Vagina (tissue), 2 donors: ENCODE measurements around the gene RPL18.

Experiments
- POLR2AphosphoS5 ChIP-seq, 2 donors: sonication (generic); formaldehyde crosslinking; IDR thresholded peaks; one replicate each; pipeline ENCODE4 v1.9.0; 2017; ENCODE audit warnings: antibody characterized with exemption in 2 of 2, mild to moderate bottlenecking in 2 of 2, low read depth in 1 of 2; ENCODE audit not compliant: insufficient read depth in 1 of 2
- TF ChIP-seq, protein P1 (sequence below), 3 experiments: fragments of 450-650 bp in 2 of 3; fragments of 200-600 bp in 1 of 3; sonication (generic) in 1 of 3; IDR thresholded peaks; one replicate each; pipeline ENCODE4 v1.5.1; 2017 to 2019; ENCODE audit warnings: antibody characterized with exemption in 3 of 3, mild to moderate bottlenecking in 2 of 3, moderate library complexity in 2 of 3

DNA sequence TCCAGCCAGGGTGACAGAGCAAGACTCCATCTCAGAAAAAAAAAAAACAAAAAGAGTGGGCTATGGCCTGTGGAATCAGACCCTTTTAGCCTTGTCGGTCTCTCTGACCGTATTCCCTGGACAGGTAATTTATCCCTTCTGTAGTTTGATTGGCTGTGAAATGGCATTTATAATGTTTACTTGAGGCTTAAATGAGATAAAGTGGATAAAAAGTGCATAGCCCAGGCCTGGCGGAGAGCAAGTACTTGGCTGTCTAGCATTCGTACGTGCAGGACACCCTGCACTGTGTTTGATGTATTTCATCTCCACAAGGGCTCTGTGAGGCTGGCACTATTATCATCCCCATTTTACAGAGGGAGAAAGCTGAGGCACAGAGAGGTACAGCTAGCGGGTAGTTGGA is 46.8 kb upstream of the RPL18 start:
- TF ChIP-seq, protein P1, sequence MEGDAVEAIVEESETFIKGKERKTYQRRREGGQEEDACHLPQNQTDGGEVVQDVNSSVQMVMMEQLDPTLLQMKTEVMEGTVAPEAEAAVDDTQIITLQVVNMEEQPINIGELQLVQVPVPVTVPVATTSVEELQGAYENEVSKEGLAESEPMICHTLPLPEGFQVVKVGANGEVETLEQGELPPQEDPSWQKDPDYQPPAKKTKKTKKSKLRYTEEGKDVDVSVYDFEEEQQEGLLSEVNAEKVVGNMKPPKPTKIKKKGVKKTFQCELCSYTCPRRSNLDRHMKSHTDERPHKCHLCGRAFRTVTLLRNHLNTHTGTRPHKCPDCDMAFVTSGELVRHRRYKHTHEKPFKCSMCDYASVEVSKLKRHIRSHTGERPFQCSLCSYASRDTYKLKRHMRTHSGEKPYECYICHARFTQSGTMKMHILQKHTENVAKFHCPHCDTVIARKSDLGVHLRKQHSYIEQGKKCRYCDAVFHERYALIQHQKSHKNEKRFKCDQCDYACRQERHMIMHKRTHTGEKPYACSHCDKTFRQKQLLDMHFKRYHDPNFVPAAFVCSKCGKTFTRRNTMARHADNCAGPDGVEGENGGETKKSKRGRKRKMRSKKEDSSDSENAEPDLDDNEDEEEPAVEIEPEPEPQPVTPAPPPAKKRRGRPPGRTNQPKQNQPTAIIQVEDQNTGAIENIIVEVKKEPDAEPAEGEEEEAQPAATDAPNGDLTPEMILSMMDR (IDR thresholded peaks at IDR 0.05): no peak
- no peak for TF ChIP-seq POLR2AphosphoS5 (IDR thresholded peaks at IDR 0.05; ENCODE audit: insufficient read depth in 1 of 2, low read depth in 1 of 2)
